ENCODE results near the gene COL8A2. TPM values are rescaled to one million over a fixed set of nuclear protein-coding genes. Genes with fewer than 3 reads are reported as not detected.
A peak's percentile ranks its signal among the peaks of the same experiment; 100 is the strongest.

Gene COL8A2
- total RNA-seq, 4 donors from 2014 or later = 43.3 to 57.8 (median 50.6) TPM

- no peak for ATAC-seq
- H3K27me3 ChIP-seq = peaks cover 29% of the 10 kb centered on the region
- TF ChIP-seq CTCF (IDR thresholded peaks at IDR 0.05) (no peak), EP300 (IDR thresholded peaks at IDR 0.05) (no peak), POLR2A (IDR thresholded peaks at IDR 0.05) (no peak), POLR2AphosphoS5 (IDR thresholded peaks at IDR 0.05) (no peak)
- H3K36me3 ChIP-seq = no peaks in the 10 kb centered on the region
- peaks cover 0 to 29% (median 17%) of the 10 kb centered on the region in 3 donors for H3K4me1 ChIP-seq
- H3K27ac ChIP-seq = peak overlapping the region in 1 of 4 donors; percentile 58
- no peaks in the 10 kb centered on the region for H3K9me3 ChIP-seq
- 0% methylated on average over 3 of the region's 19 CpGs; no CpG with 5 or more reads in 1 of the 2 donors for WGBS, 2 donors (ENCODE audit: low coverage in 1 of 2)
- H3K4me3 ChIP-seq = peak overlapping the region; percentile 34 to 53
These were observed 40.4 kb downstream of the COL8A2 start for GRCh38 chr1:36084497-36085115.

DNA sequence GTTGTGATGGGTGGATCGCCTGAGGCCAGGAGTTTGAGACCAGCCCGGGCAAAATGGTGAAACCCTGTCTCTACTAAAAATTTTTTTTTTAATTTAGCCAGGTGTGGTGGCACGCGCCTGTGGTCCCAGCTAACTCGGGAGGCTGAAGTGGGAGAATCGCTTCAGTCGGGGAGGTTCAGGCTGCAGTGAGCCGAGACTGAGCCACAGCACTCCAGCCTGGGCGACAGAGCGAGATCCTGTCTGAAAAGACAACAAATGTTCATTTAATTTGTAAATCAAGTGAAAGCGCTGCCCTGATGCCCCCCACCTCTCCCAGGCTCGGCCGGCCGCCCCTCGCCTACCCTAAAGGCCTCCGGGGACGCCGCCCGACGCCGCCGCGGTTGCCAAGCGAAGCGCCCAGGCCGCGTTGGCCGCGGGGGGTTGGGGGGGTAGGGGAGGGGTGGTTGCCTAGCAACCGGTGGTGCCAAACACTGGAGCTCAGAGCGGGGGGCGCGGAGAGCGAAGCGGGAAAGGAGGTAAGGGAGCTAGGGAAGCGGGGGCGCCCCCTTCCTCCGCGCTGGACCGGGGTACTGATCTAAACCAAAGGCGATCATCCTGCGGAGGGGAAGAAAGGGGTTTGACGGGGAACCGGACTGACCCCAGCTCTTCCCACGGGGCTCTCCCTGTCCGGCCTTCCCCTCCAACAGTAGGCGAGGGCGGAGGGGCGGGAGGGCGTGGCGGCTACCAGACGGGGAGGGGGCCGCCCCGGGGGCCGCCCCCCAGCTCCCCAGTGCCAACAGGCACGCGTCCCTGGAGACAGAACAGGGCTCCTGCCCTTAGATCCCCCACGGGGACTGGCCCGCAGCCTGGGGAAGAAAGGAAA, 41.2 kb downstream of the COL8A2 start, which contains the start of gene TEKT2:
Gene TEKT2, plus strand, starts transcription at position 460 of the 862 bp plus-strand sequence. CDS start 828 bp downstream, outside the sequence.
- Histone ChIP-seq H3K4me1 (peaks cover 0 to 24% (median 14%) of the 10 kb centered on the region in 3 donors), H3K9me3 (no peaks in the 10 kb centered on the region), H3K27ac (peak within 1 kb of the TSS in 1 of 4 donors; percentile 58), H3K36me3 (no peaks in the 10 kb centered on the region), H3K27me3 (peaks cover 29% of the 10 kb centered on the region), H3K4me3 (peak within 1 kb of the TSS; percentile 34 to 53)
- no peak for ATAC-seq
- TF ChIP-seq POLR2AphosphoS5 (IDR thresholded peaks at IDR 0.05) (no peak), EP300 (IDR thresholded peaks at IDR 0.05) (no peak), CTCF (IDR thresholded peaks at IDR 0.05) (no peak), POLR2A (IDR thresholded peaks at IDR 0.05) (no peak)
- WGBS, 2 donors (ENCODE audit: low coverage in 1 of 2) = 20 to 90% methylated on average over 2 to 5 of the region's 59 CpGs

- TF ChIP-seq CTCF (IDR thresholded peaks at IDR 0.05) (no peak), POLR2A (IDR thresholded peaks at IDR 0.05) (no peak), EP300 (IDR thresholded peaks at IDR 0.05) (no peak), POLR2AphosphoS5 (IDR thresholded peaks at IDR 0.05) (no peak)
- 84 to 98% methylated on average over 11 of the region's 13 CpGs for WGBS, 2 donors (ENCODE audit: low coverage in 1 of 2)
- Histone ChIP-seq H3K27me3 (peaks cover 29% of the 10 kb centered on the region), H3K27ac (no peak overlapping the region), H3K4me3 (no peak overlapping the region), H3K4me1 (peaks cover 0 to 20% (median 11%) of the 10 kb centered on the region in 3 donors), H3K9me3 (no peaks in the 10 kb centered on the region), H3K36me3 (no peaks in the 10 kb centered on the region)
- no peak for ATAC-seq
These were observed 41.8 kb downstream of the COL8A2 start for GRCh38 chr1:36083219-36083618.

DNA sequence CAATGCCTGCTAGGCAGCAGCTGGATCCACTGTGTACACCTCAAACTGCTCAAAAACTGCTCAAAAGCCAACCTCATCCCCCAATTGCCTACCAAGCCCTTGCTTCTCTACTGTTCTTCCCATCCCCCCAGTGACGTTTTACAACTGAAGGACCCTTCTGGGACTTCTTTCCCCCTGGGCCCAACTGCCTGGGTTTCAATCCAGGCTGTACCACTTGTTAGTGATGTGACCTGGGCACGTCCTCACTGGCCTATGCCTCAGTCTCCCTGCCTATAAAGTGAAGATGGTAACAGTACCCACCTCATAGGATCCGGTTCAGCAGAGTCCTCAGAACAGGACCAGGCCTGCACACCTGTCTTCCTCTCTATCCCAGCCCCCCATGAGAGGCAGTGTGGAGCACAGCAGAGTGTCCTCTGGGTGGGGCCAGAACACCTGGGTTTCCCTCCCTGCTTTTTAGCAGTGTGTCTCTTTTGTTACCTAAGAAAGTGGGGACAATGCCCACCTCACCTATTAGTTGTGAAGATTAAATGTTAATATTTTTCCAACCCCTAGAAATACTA, 43.0 kb downstream of the COL8A2 start:
- H3K4me1 ChIP-seq = peaks cover 0 to 16% (median 8%) of the 10 kb centered on the region in 3 donors
- 53 to 71% methylated on average over 1 to 3 of the region's 3 CpGs for WGBS, 2 donors (ENCODE audit: low coverage in 1 of 2)
- H3K36me3 ChIP-seq = no peaks in the 10 kb centered on the region
- H3K4me3 ChIP-seq = no peak overlapping the region
- H3K9me3 ChIP-seq = no peaks in the 10 kb centered on the region
- no peak for ATAC-seq
- no peak for TF ChIP-seq EP300 (IDR thresholded peaks at IDR 0.05)
- H3K27ac ChIP-seq = no peak overlapping the region
- peaks cover 26% of the 10 kb centered on the region for H3K27me3 ChIP-seq

DNA sequence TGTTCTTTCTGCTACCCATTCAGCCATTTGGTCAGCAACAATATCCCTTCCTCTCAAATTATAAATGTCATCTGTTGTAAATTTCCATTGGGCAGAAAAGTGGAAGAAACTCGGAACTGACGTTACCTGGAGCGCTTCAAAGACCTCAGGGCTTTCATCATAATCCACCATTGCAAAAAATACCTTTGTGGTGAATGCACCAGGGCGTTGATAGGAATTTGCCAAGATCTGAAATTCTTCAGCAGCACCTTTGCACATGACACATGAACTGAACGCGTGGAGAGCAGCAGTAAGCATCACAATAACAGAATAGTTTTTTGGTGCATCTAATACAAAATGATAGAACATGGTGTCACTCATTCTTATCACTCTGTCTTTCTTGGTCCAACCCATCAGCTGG, 44.2 kb downstream of the COL8A2 start:
- WGBS, 2 donors (ENCODE audit: low coverage in 1 of 2) = 75 to 83% methylated on average over 4 to 6 of the region's 6 CpGs
- Histone ChIP-seq H3K27ac (no peak overlapping the region), H3K4me1 (peaks cover 0 to 16% (median 8%) of the 10 kb centered on the region in 3 donors), H3K9me3 (no peaks in the 10 kb centered on the region), H3K4me3 (no peak overlapping the region), H3K36me3 (no peaks in the 10 kb centered on the region), H3K27me3 (peaks cover 17% of the 10 kb centered on the region)
- ATAC-seq = no peak
- no peak for TF ChIP-seq EP300 (IDR thresholded peaks at IDR 0.05)
- TF ChIP-seq CTCF (IDR thresholded peaks at IDR 0.05) = no peak
- TF ChIP-seq POLR2AphosphoS5 (IDR thresholded peaks at IDR 0.05) = no peak
- TF ChIP-seq POLR2A (IDR thresholded peaks at IDR 0.05) = no peak
